T-cell (primary cell): ENCODE results near the gene TMOD2. TPM values are rescaled to one million over a fixed set of nuclear protein-coding genes. Genes with fewer than 3 reads are reported as not detected.

ENCODE experiments used
- ATAC-seq, 4 experiments: fragments of 200-7000 bp in 3 of 4; fragments of 150-1000 bp in 1 of 4; cut with Tn5 transposase; replicated peaks in 1 of 4; 1 replicate in 3 of 4; 2 replicates in 1 of 4; pipeline ENCODE4 v1.10.0; 2021; ENCODE audit warnings: moderate library complexity in 3 of 4, mild to moderate bottlenecking in 2 of 4, moderate number of reproducible peaks in 1 of 4
- CTCF ChIA-PET, 2 donors: fragments of 300-600 bp; sonication (Branson Sonifier 250); formaldehyde crosslinking; loops; one replicate each; lab custom pipeline; 2022; ENCODE audit warnings: antibody characterized with exemption in 2 of 2; lab: Charles Lee
- POLR2A ChIA-PET, 2 donors: fragments of 300-600 bp; sonication (Branson Sonifier 250); formaldehyde crosslinking; loops; one replicate each; lab custom pipeline; 2022; ENCODE audit warnings: antibody characterized with exemption in 2 of 2; lab: Charles Lee
- DNase-seq, 35 experiments: peaks; one replicate each; pipeline versions ENCODE4 v3.0.0 to v3.0.0-alpha.2; 2013 to 2023
- H3K27ac ChIP-seq: one replicate; pipeline ENCODE4 v1.5.1; 2013; ENCODE audit warnings: low read length
- H3K27me3 ChIP-seq, 2 experiments: replicated peaks in 1 of 2; 1 replicate in 1 of 2; 2 replicates in 1 of 2; pipeline versions ENCODE4 v1.6.1 to v1.7.0; 2013; ENCODE audit warnings: low read length in 1 of 2, mixed read lengths in 1 of 2; ENCODE audit not compliant: control insufficient read depth in 2 of 2, insufficient read depth in 2 of 2; ENCODE audit errors: extremely low read depth in 1 of 2
- H3K36me3 ChIP-seq, 2 donors: 1 replicate in 1 of 2; 2 replicates in 1 of 2; pipeline versions ENCODE4 v1.6.1 to v1.7.0; 2013; ENCODE audit warnings: low read length in 1 of 2; ENCODE audit not compliant: control insufficient read depth in 2 of 2, insufficient read depth in 1 of 2; ENCODE audit errors: extremely low read depth in 1 of 2
- H3K4me1 ChIP-seq, 2 experiments: 1 replicate in 1 of 2; 2 replicates in 1 of 2; pipeline versions ENCODE4 v1.6.1 to v1.7.0; 2013; ENCODE audit warnings: low read length in 2 of 2, mixed read lengths in 1 of 2; ENCODE audit not compliant: insufficient read depth in 2 of 2, control insufficient read depth in 1 of 2; ENCODE audit errors: extremely low read depth in 1 of 2
- H3K4me3 ChIP-seq, 2 donors: 1 replicate in 1 of 2; 2 replicates in 1 of 2; pipeline versions ENCODE4 v1.5.1 to v1.7.0; 2013; ENCODE audit warnings: mild to moderate bottlenecking in 2 of 2, low read length in 1 of 2, moderate library complexity in 1 of 2; ENCODE audit not compliant: control insufficient read depth in 1 of 2; ENCODE audit errors: extremely low read depth in 1 of 2
- H3K9me3 ChIP-seq: 2 replicates; pipeline ENCODE4 v1.7.0; 2013
- H3K27ac Mint-ChIP-seq, 2 donors: one replicate each; pipeline ENCODE4 v1.8.0; 2020 to 2021; ENCODE audit warnings: mild to moderate bottlenecking in 2 of 2, mixed read lengths in 2 of 2
- H3K27me3 Mint-ChIP-seq, 2 donors: one replicate each; pipeline ENCODE4 v1.8.0; 2021 to 2022; ENCODE audit warnings: mixed read lengths in 2 of 2
- H3K36me3 Mint-ChIP-seq: one replicate; pipeline ENCODE4 v1.8.0; 2021; ENCODE audit warnings: mixed read lengths
- H3K4me1 Mint-ChIP-seq, 3 donors: one replicate each; pipeline ENCODE4 v1.8.0; 2020 to 2022; ENCODE audit warnings: mixed read lengths in 3 of 3, mild to moderate bottlenecking in 1 of 3
- H3K4me3 Mint-ChIP-seq, 3 donors: one replicate each; pipeline ENCODE4 v1.8.0; 2020 to 2022; ENCODE audit warnings: mild to moderate bottlenecking in 3 of 3, mixed read lengths in 3 of 3, moderate library complexity in 3 of 3
- H3K9me3 Mint-ChIP-seq, 3 donors: one replicate each; pipeline ENCODE4 v1.8.0; 2020 to 2022; ENCODE audit warnings: mixed read lengths in 3 of 3
- WGBS: methylation state at CpG from one replicate; pipeline ENCODE4 v1.1.5; 2013; ENCODE audit warnings: missing lambda C conversion rate; ENCODE audit not compliant: insufficient coverage; 5-methylcytosine and 5-hydroxymethylcytosine counted together
- total RNA-seq, 35 experiments: library from RNA in 6 of 35; stranded (reverse) in 6 of 35; fragments of 120-200 nt in 1 of 35; gene quantifications; one replicate each; pipeline versions ENCODE4 v1.2.1 to v1.2.4 and lab custom pipeline; 2013 to 2026

The TMOD2 gene
- total RNA-seq, 5 donors from 2014 or later (not counting 1 experiment from before 2014, with no cell fraction given): 10.9 to 17.2 (median 16.8) TPM

DNA sequence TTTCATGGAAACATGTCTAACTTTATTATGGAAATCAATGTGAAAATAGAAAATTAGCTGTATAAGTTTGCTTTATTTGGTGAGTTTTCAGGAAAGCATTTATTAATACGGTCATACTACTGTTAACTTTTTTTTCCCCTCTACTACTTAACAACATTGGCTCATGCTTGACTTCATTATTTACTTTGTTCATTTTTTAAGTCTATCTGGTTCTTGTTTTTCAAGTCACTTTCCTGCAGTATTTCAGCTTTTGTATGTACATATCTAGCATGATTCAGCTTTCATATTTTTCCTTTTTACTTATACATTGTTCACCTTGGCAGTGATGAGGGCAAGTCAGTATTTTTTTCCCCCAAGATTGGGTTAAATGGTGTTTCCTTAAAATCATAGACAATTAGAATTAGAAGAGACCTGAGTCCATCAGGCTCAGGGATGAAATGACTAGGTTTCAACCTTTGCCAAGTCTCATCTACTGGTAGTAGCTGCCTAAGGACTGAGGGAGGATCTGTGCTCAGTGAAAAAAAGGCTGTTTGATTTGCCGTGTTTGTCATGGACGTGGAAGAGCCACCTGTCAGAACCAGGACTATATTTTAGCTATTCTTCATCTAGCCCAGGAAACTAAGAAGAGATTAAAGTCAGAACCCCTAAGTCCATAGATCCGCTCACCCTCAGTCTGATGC is 93.5 kb downstream of the TMOD2 start:
- ChIA-PET CTCF (interaction anchor here in 1 of 2 donors (1.7 kb wide), 1 partner anchor 10 kb away, joined by 4 read pairs; no protein-coding TSS in a partner anchor), POLR2A (interaction anchor here in 1 of 2 donors (0.6 kb wide), 1 partner anchor 9 kb away, joined by 3 read pairs; no protein-coding TSS in a partner anchor)
- no peak for ATAC-seq
- H3K9me3 ChIP-seq: no peaks in the 10 kb centered on the region
- peaks cover 6% of the 10 kb centered on the region for H3K36me3 Mint-ChIP-seq
- no peak for DNase-seq
- no peaks in the 10 kb centered on the region for H3K27me3 Mint-ChIP-seq
- peaks cover 28 to 37% of the 10 kb centered on the region in 2 experiments for H3K4me1 ChIP-seq
- no peak overlapping the region for H3K4me3 ChIP-seq
- no peak overlapping the region for H3K27ac ChIP-seq
- H3K27ac Mint-ChIP-seq: peak overlapping the region; percentile 15 to 23
- H3K4me3 Mint-ChIP-seq: peak overlapping the region in 1 of 3 donors; percentile 7
- 100% methylated on average over 1 of the region's 4 CpGs for WGBS
- no peaks in the 10 kb centered on the region for H3K27me3 ChIP-seq
- H3K36me3 ChIP-seq: no peaks in the 10 kb centered on the region
- H3K9me3 Mint-ChIP-seq: no peaks in the 10 kb centered on the region
- peaks cover 80 to 84% (median 83%) of the 10 kb centered on the region in 3 donors for H3K4me1 Mint-ChIP-seq

DNA sequence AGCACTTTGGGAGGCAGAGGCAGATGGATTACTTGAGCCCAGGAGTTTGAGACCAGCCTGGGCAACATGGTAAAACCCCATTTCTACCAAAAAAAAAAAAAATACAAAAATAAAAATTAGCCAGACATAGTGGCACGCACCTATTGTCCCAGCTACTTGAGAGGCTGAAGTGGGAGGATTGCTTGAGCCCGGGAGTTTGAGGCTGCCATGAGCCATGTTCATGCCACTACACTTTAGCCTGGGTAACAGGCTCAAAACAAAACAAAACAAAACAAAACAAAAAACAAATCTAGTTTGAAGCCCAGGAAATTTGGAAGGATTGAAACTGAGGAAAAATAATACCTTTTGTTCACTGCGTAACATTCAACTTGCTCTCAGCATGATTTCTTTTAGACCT is 94.7 kb downstream of the TMOD2 start:
- DNase-seq (no peak), ATAC-seq (no peak)
- no CpG with 5 or more reads among the region's 3 CpGs for WGBS
- Histone ChIP-seq H3K4me3 (no peak overlapping the region), H3K36me3 (no peaks in the 10 kb centered on the region), H3K4me1 (peaks cover 28 to 30% of the 10 kb centered on the region in 2 experiments), H3K9me3 (no peaks in the 10 kb centered on the region), H3K27ac (no peak overlapping the region), H3K27me3 (no peaks in the 10 kb centered on the region)
- CTCF ChIA-PET: interaction anchor here in 1 of 2 donors (1.7 kb wide), 1 partner anchor 9 kb away, joined by 4 read pairs; no protein-coding TSS in a partner anchor
- Mint-ChIP-seq H3K36me3 (peaks cover 6% of the 10 kb centered on the region), H3K4me1 (peaks cover 80 to 85% (median 84%) of the 10 kb centered on the region in 3 donors), H3K9me3 (no peaks in the 10 kb centered on the region), H3K27ac (no peak overlapping the region), H3K4me3 (peak overlapping the region in 1 of 3 donors; percentile 48), H3K27me3 (no peaks in the 10 kb centered on the region)
- POLR2A ChIA-PET: no interaction called here

DNA sequence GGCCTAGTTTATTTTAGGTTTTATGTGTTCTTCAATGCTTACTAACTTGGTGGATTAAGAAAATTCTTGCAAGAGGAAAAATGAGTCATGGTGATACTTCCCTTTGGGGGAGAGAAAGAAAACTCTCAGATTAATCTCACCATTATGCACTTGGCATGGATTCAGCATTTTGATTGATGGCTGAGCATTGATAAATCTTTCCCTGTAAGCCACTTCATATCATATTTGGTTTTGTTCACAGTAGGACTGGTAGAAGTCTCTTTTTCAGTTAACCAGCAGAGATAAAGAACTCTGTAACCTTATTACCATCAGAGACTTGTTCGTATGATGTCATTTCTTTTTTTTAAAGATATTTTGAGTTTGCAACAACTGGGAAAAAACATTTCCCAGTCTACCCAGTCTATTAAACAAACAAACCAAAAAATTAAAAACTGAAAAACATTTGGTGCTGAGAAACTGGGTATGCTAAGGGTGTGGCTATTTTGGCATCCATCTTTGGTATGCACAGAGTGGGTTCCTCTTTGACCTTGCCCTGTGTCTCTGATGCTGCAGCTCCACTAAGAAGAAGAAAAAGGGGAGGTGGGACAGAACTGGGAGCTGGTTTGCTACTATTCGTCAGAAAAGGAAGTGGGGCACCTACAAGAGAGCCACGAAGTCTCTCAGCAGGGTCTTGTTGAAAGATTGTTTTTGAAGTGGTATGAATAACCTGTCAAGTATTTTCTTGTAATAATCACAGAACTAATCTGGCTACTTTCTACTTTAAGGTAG is 95.2 kb downstream of the TMOD2 start:
- ChIA-PET POLR2A (no interaction called here), CTCF (interaction anchor here in 1 of 2 donors (0.6 kb wide), 1 partner anchor 59 kb away, joined by 7 read pairs; no protein-coding TSS in a partner anchor)
- no CpG with 5 or more reads among the region's 3 CpGs for WGBS
- no peaks in the 10 kb centered on the region for H3K36me3 ChIP-seq
- no peak overlapping the region for H3K27ac ChIP-seq
- ATAC-seq (peak; percentile 27 to 57 (median 42)), DNase-seq (peak in 1 of 35 experiments; percentile 6)
- Mint-ChIP-seq H3K4me3 (peak overlapping the region in 2 of 3 donors; percentile 28 to 48), H3K27me3 (no peaks in the 10 kb centered on the region), H3K4me1 (peaks cover 80 to 84% (median 83%) of the 10 kb centered on the region in 3 donors), H3K36me3 (peaks cover 6% of the 10 kb centered on the region), H3K27ac (peak overlapping the region; percentile 63), H3K9me3 (no peaks in the 10 kb centered on the region)
- H3K27me3 ChIP-seq: no peaks in the 10 kb centered on the region
- H3K4me1 ChIP-seq: peaks cover 25 to 27% of the 10 kb centered on the region in 2 experiments
- H3K9me3 ChIP-seq: no peaks in the 10 kb centered on the region
- no peak overlapping the region for H3K4me3 ChIP-seq

DNA sequence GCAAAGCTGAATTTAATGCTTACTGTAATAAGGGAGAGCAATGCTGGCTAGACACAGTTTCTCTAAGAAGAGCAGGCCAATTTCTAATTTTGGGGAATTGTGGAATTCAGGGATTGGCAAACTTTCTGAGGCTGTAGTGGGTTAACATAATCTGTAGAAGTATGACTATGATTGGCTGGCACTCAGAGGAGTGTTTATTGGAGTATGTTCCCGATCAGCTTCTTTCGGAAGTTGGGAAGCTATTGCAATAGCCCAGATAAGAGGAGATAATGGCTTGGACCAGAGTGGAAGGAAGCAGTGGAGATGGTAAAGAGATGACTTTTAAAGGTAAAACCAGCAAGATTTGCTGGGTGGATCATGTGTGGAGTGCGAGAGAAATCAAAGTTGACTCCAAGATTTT is 97.4 kb downstream of the TMOD2 start:
- Mint-ChIP-seq H3K27ac (no peak overlapping the region), H3K36me3 (peaks cover 6% of the 10 kb centered on the region), H3K4me1 (peaks cover 84 to 86% (median 85%) of the 10 kb centered on the region in 3 donors), H3K4me3 (no peak overlapping the region), H3K27me3 (no peaks in the 10 kb centered on the region), H3K9me3 (no peaks in the 10 kb centered on the region)
- ChIA-PET POLR2A (no interaction called here), CTCF (interaction anchor here in 1 of 2 donors (0.9 to 1.1 kb wide), 2 partner anchors 13 to 40 kb away, joined by 3 read pairs; no protein-coding TSS in a partner anchor)
- 98% methylated on average over 3 of the region's 3 CpGs for WGBS
- Histone ChIP-seq H3K4me1 (peaks cover 13 to 15% of the 10 kb centered on the region in 2 experiments), H3K27ac (no peak overlapping the region), H3K27me3 (no peaks in the 10 kb centered on the region), H3K4me3 (no peak overlapping the region), H3K9me3 (no peaks in the 10 kb centered on the region), H3K36me3 (no peaks in the 10 kb centered on the region)
- DNase-seq (no peak), ATAC-seq (no peak)

DNA sequence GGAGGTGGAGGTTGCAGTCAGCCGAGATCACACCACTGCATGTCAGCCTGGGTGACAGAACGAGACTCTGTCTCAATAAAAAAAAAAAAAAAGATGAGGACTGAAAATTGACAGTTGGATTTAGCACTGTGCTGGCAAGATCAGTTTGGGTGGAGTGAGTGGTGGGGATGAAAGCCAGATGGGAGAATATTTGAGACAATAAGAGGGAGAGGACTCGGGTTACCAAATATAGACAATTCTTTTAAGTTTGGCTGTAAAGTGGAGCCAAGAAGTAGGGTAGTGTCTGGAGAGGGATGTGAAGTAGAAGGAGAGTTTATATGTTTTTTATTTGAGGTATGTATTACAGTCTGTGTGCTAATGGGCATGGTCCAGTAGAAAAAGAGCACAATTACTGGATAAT is 98.5 kb downstream of the TMOD2 start:
- POLR2A ChIA-PET: no interaction called here
- Histone ChIP-seq H3K27ac (no peak overlapping the region), H3K27me3 (no peaks in the 10 kb centered on the region), H3K9me3 (no peaks in the 10 kb centered on the region), H3K4me1 (peaks cover 13 to 15% of the 10 kb centered on the region in 2 experiments), H3K36me3 (no peaks in the 10 kb centered on the region), H3K4me3 (no peak overlapping the region)
- H3K27me3 Mint-ChIP-seq: no peaks in the 10 kb centered on the region
- CTCF ChIA-PET: interaction anchor here in 1 of 2 donors (0.9 kb wide), 1 partner anchor 39 kb away, joined by 3 read pairs; no protein-coding TSS in a partner anchor
- H3K9me3 Mint-ChIP-seq: no peaks in the 10 kb centered on the region
- peaks cover 6% of the 10 kb centered on the region for H3K36me3 Mint-ChIP-seq
- no peak for ATAC-seq
- peaks cover 86 to 91% (median 87%) of the 10 kb centered on the region in 3 donors for H3K4me1 Mint-ChIP-seq
- WGBS: 97% methylated on average over 3 of the region's 3 CpGs
- no peak overlapping the region for H3K4me3 Mint-ChIP-seq
- DNase-seq: no peak
- no peak overlapping the region for H3K27ac Mint-ChIP-seq

DNA sequence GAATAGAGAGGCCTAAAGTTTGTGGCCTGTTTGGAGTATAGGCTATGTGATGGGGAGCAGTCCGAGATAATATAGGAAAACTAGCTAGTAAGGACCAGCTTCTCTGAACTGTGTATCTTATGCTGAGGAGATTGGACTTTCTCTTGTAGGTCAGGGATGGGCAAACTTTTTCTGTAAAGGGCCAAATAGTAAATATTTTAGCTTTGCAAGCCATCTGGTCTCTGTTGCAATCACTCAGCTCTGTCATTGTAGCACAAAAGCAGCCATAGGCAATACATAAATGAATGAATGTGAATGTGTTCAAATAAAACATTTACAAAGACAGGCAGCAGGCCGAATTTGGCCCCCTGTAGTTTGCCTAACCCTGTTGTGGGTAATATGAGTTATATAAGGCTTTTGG is 102.6 kb downstream of the TMOD2 start:
- H3K27ac Mint-ChIP-seq: no peak overlapping the region

More for the DNA sequence above, 102.6 kb downstream of the TMOD2 start:
- Histone ChIP-seq H3K27me3 (no peaks in the 10 kb centered on the region), H3K27ac (no peak overlapping the region), H3K4me3 (no peak overlapping the region), H3K9me3 (no peaks in the 10 kb centered on the region), H3K4me1 (peaks cover 0 to 5% of the 10 kb centered on the region in 2 experiments), H3K36me3 (no peaks in the 10 kb centered on the region)
- ATAC-seq: no peak
- Mint-ChIP-seq H3K4me3 (no peak overlapping the region), H3K27me3 (no peaks in the 10 kb centered on the region), H3K4me1 (peaks cover 79 to 81% (median 81%) of the 10 kb centered on the region in 3 donors), H3K36me3 (peaks cover 8% of the 10 kb centered on the region), H3K9me3 (peaks cover 0 to under 1% (median 0%) of the 10 kb centered on the region in 3 donors)
- ChIA-PET POLR2A (interaction anchor here (0.6 to 1.0 kb wide), 2 partner anchors 8 to 9 kb away, joined by 3 read pairs; no protein-coding TSS in a partner anchor), CTCF (no interaction called here)
- DNase-seq: no peak
- WGBS: 100% methylated on average over 1 of the region's 2 CpGs
